H1 (cell line): ENCODE data around the gene NFE2L2. TPM values are rescaled to one million over a fixed set of nuclear protein-coding genes. Genes with fewer than 3 reads are reported as not detected.

Experiments
- CTCF ChIA-PET: fragments of 300-600 bp; sonication (Branson Sonifier 250); formaldehyde crosslinking; loops from one replicate; lab custom pipeline; 2021; ENCODE audit not compliant: partially characterized antibody; lab: Charles Lee
- POLR2A ChIA-PET: fragments of 300-600 bp; sonication (Branson Sonifier 250); formaldehyde crosslinking; loops from one replicate; lab custom pipeline; 2021; ENCODE audit warnings: inconsistent platforms; ENCODE audit not compliant: partially characterized antibody; lab: Charles Lee
- DNase-seq, 2 experiments: peaks; one replicate each; pipeline versions ENCODE4 v3.0.0 to v3.0.0-alpha.2; 2010 to 2022; ENCODE audit warnings: low spot score in 2 of 2, low read depth in 1 of 2, mixed read lengths in 1 of 2
- FAIRE-seq: peaks from 2 replicates; lab custom pipeline; 2011; peaks lifted over from hg19 to GRCh38; lab: Jason Lieb, UNC
- H2AFZ ChIP-seq: 2 replicates; pipeline ENCODE4 v1.8.1; 2012; ENCODE audit warnings: low read length, inconsistent platforms
- H2AK5ac ChIP-seq: 2 replicates; pipeline ENCODE4 v1.6.1; 2013; ENCODE audit warnings: low read depth, low read length
- H2BK120ac ChIP-seq: replicated peaks from 2 replicates; pipeline ENCODE3; 2013; ENCODE audit warnings: low read depth, low read length, inconsistent platforms
- H2BK12ac ChIP-seq: 2 replicates; pipeline ENCODE4 v1.6.1; 2013; ENCODE audit warnings: low read depth, low read length
- H2BK15ac ChIP-seq: 2 replicates; pipeline ENCODE4 v1.6.1; 2013; ENCODE audit warnings: low read length
- H2BK20ac ChIP-seq: 2 replicates; pipeline ENCODE4 v1.6.1; 2013; ENCODE audit warnings: low read length
- H2BK5ac ChIP-seq: 2 replicates; pipeline ENCODE4 v1.6.1; 2013; ENCODE audit warnings: low read depth, low read length
- H3K14ac ChIP-seq: 2 replicates; pipeline ENCODE4 v1.6.1; 2013; ENCODE audit warnings: inconsistent platforms; ENCODE audit not compliant: insufficient read length
- H3K18ac ChIP-seq: 2 replicates; pipeline ENCODE4 v1.6.1; 2013; ENCODE audit warnings: low read length; ENCODE audit errors: extremely low read depth
- H3K23ac ChIP-seq: 2 replicates; pipeline ENCODE4 v1.6.1; 2013; ENCODE audit warnings: inconsistent platforms; ENCODE audit not compliant: insufficient read length
- H3K23me2 ChIP-seq: 2 replicates; pipeline ENCODE4 v1.6.1; 2013; ENCODE audit warnings: low read depth, low read length
- H3K27ac ChIP-seq: 2 replicates; pipeline ENCODE4 v1.6.1; 2011; ENCODE audit warnings: low read depth, low read length, inconsistent platforms
- H3K27me3 ChIP-seq, 4 experiments: replicated peaks in 1 of 4; 1 replicate in 1 of 4; 2 replicates in 3 of 4; pipeline versions ENCODE4 v1.6.1 to v1.8.1; 2011 to 2013; ENCODE audit warnings: low read length in 3 of 4, mild to moderate bottlenecking in 3 of 4, inconsistent platforms in 2 of 4, mixed read lengths in 2 of 4, moderate library complexity in 1 of 4; ENCODE audit not compliant: control insufficient read depth in 3 of 4, insufficient read depth in 3 of 4; ENCODE audit errors: extremely low read depth in 1 of 4
- H3K36me3 ChIP-seq, 4 experiments: 2 replicates each; pipeline versions ENCODE4 v1.6.1 to v1.8.1; 2011 to 2013; ENCODE audit warnings: mild to moderate bottlenecking in 4 of 4, low read length in 3 of 4, moderate library complexity in 2 of 4, control low read depth in 1 of 4, inconsistent platforms in 1 of 4; ENCODE audit not compliant: insufficient read depth in 4 of 4, control insufficient read depth in 2 of 4
- H3K4ac ChIP-seq: replicated peaks from 2 replicates; pipeline ENCODE3; 2013; ENCODE audit warnings: low read length, low read depth, mixed read lengths, inconsistent platforms; ENCODE audit not compliant: insufficient read length
- H3K4me1 ChIP-seq, 4 experiments: replicated peaks in 1 of 4; 1 replicate in 1 of 4; 2 replicates in 3 of 4; pipeline versions ENCODE4 v1.6.1 to v1.8.1; 2011 to 2013; ENCODE audit warnings: low read length in 3 of 4, inconsistent platforms in 2 of 4, mixed read lengths in 1 of 4; ENCODE audit not compliant: insufficient read depth in 4 of 4, control insufficient read depth in 3 of 4
- H3K4me2 ChIP-seq, 2 experiments: 2 replicates each; pipeline versions ENCODE4 v1.6.1 to v1.8.1; 2011 to 2013; ENCODE audit warnings: low read depth in 2 of 2, low read length in 2 of 2, control low read depth in 1 of 2, inconsistent platforms in 1 of 2, mild to moderate bottlenecking in 1 of 2; ENCODE audit not compliant: insufficient read depth in 1 of 2
- H3K4me3 ChIP-seq, 4 experiments: fragments of 200-600, 300-600 bp in 1 of 4; sonication (generic), shearing (Covaris generic), sonication (Bioruptor Twin) in 1 of 4; 2 replicates each; pipeline versions ENCODE4 v1.5.1 to v1.8.1; 2011 to 2016; ENCODE audit warnings: low read length in 4 of 4, low read depth in 3 of 4, control low read depth in 2 of 4, inconsistent platforms in 2 of 4, mild to moderate bottlenecking in 2 of 4, mixed read lengths in 1 of 4, moderate library complexity in 1 of 4; ENCODE audit not compliant: insufficient read depth in 2 of 4; ENCODE audit errors: extremely low read depth in 1 of 4
- H3K56ac ChIP-seq: replicated peaks from 2 replicates; pipeline ENCODE3; 2013; ENCODE audit warnings: low read depth, mild to moderate bottlenecking, mixed read lengths, low read length, inconsistent platforms; ENCODE audit not compliant: insufficient read length
- H3K79me1 ChIP-seq: 2 replicates; pipeline ENCODE4 v1.6.1; 2013; ENCODE audit warnings: low read depth, low read length, control low read depth
- H3K79me2 ChIP-seq, 2 experiments: 2 replicates each; pipeline versions ENCODE4 v1.6.1 to v1.8.1; 2012 to 2013; ENCODE audit warnings: low read length in 2 of 2, mild to moderate bottlenecking in 2 of 2, inconsistent platforms in 1 of 2; ENCODE audit not compliant: insufficient read depth in 2 of 2, control insufficient read depth in 1 of 2
- H3K9ac ChIP-seq, 4 experiments: replicated peaks in 1 of 4; 1 replicate in 1 of 4; 2 replicates in 3 of 4; pipeline versions ENCODE4 v1.6.1 to v1.8.1; 2011 to 2013; ENCODE audit warnings: low read depth in 3 of 4, low read length in 3 of 4, control low read depth in 2 of 4, mild to moderate bottlenecking in 2 of 4, moderate library complexity in 2 of 4, inconsistent platforms in 1 of 4; ENCODE audit errors: extremely low read depth in 1 of 4
- H3K9me3 ChIP-seq, 2 experiments: 2 replicates each; pipeline versions ENCODE4 v1.6.1 to v1.8.1; 2012 to 2013; ENCODE audit warnings: mild to moderate bottlenecking in 2 of 2, moderate library complexity in 2 of 2, control low read depth in 1 of 2, inconsistent platforms in 1 of 2, low read depth in 1 of 2, low read length in 1 of 2, mixed read lengths in 1 of 2; ENCODE audit not compliant: insufficient read depth in 2 of 2
- H4K20me1 ChIP-seq, 2 experiments: replicated peaks in 1 of 2; 2 replicates each; pipeline versions ENCODE3 to v1.8.1; 2011 to 2013; ENCODE audit warnings: inconsistent platforms in 2 of 2, low read length in 2 of 2, mild to moderate bottlenecking in 1 of 2; ENCODE audit not compliant: insufficient read depth in 2 of 2, control insufficient read depth in 1 of 2
- H4K5ac ChIP-seq: 2 replicates; pipeline ENCODE4 v1.6.1; 2013; ENCODE audit warnings: low read length, low read depth, mixed read lengths, inconsistent platforms; ENCODE audit not compliant: insufficient read length
- H4K8ac ChIP-seq: 2 replicates; pipeline ENCODE4 v1.8.0; 2013; ENCODE audit warnings: mild to moderate bottlenecking, moderate library complexity, low read length, inconsistent platforms; ENCODE audit not compliant: insufficient read depth; ENCODE audit errors: extremely low read depth
- H4K91ac ChIP-seq: replicated peaks from 2 replicates; pipeline ENCODE3; 2013; ENCODE audit warnings: low read length, mixed read lengths, inconsistent platforms; ENCODE audit not compliant: insufficient read length
- ATF2 ChIP-seq: IDR thresholded peaks from 2 replicates; pipeline ENCODE4 v1.6.1; 2012; ENCODE audit warnings: low read length, inconsistent platforms
- ATF3 ChIP-seq: IDR thresholded peaks from 2 replicates; pipeline ENCODE4 v1.6.1; 2011; ENCODE audit warnings: low read depth, mild to moderate bottlenecking, low read length; ENCODE audit not compliant: insufficient read depth
- CBX8 ChIP-seq: fragments of 300-800, 300-1000 bp; sonication (generic); IDR thresholded peaks from 2 replicates; pipeline ENCODE4 v1.7.1; 2016; ENCODE audit warnings: low read depth, low read length, borderline replicate concordance
- CEBPB ChIP-seq: IDR thresholded peaks from 2 replicates; pipeline ENCODE4 v1.6.1; 2012; ENCODE audit warnings: low read depth, low read length
- CTCF ChIP-seq, 3 experiments: IDR thresholded peaks; 1 replicate in 2 of 3; 2 replicates in 1 of 3; pipeline versions ENCODE4 v1.5.1 to v1.6.1; 2011; ENCODE audit warnings: low read length in 3 of 3, mild to moderate bottlenecking in 3 of 3, inconsistent platforms in 2 of 3, low read depth in 1 of 3, moderate library complexity in 1 of 3; ENCODE audit not compliant: insufficient read depth in 1 of 3; ENCODE audit errors: control extremely low read depth in 1 of 3
- HDAC2 ChIP-seq, 2 experiments: fragments of 300-600 bp in 1 of 2; sonication (generic) in 1 of 2; IDR thresholded peaks; 2 replicates each; pipeline ENCODE4 v1.6.1; 2011 to 2012; ENCODE audit warnings: low read depth in 2 of 2, low read length in 2 of 2, mild to moderate bottlenecking in 2 of 2, moderate library complexity in 2 of 2, borderline replicate concordance in 1 of 2, inconsistent platforms in 1 of 2
- JUN ChIP-seq: IDR thresholded peaks from 2 replicates; pipeline ENCODE4 v1.6.1; 2011; ENCODE audit warnings: low read depth, mild to moderate bottlenecking, improper control_type of control experiment, low read length
- TAF7 ChIP-seq: optimal IDR thresholded peaks from 2 replicates; pipeline ENCODE3; 2011; ENCODE audit warnings: low read depth, mild to moderate bottlenecking, inconsistent platforms, low read length, moderate library complexity, borderline replicate concordance
- TEAD4 ChIP-seq: IDR thresholded peaks from 2 replicates; pipeline ENCODE4 v1.6.1; 2012; ENCODE audit warnings: low read depth, low read length, inconsistent platforms, mixed read lengths
- polyA plus RNA-seq, 7 experiments: library from polyadenylated mRNA; depleted of rRNA in 3 of 7; stranded (reverse) in 5 of 7; unstranded in 2 of 7; fragments of >200 nt in 5 of 7; fragments of 200-250 nt in 2 of 7; gene quantifications; 1 replicate in 5 of 7; 2 replicates in 1 of 7; 4 replicates in 1 of 7; pipeline versions ENCODE4 v1.2.1 to v1.2.3, GENCODE V29; 2011 to 2013; ENCODE audit warnings: missing spikeins in 2 of 7, mixed read lengths in 2 of 7
- total RNA-seq: library from RNA; stranded (reverse); fragmentation: NEBNext Ultra II Directional; extraction: Animal tissue kit (Norgen Biotek cat#: 25700); gene quantifications from 2 replicates; pipeline ENCODE4 v1.2.1, GENCODE V29; 2021

The NFE2L2 gene
- total and polyA plus RNA-seq, 2 of the 8 experiments (the other 6 are each of a cell fraction or from before 2014, with no cell fraction given), result 33.2 to 34.5 TPM

- no peak overlapping the region for H3K23ac ChIP-seq
- H2AFZ ChIP-seq, result no peak overlapping the region
- CTCF ChIA-PET, result interaction anchor here (1.0 to 1.5 kb wide), 4 partner anchors 11 to 173 kb away, joined by 3 to 9 read pairs (median 4); no protein-coding TSS in a partner anchor
- no peaks in the 10 kb centered on the region for H3K27me3 ChIP-seq
- peaks cover 14% of the 10 kb centered on the region for H3K79me1 ChIP-seq
- no peak overlapping the region for H2BK120ac ChIP-seq
- H3K27ac ChIP-seq, result no peak overlapping the region
- no peak overlapping the region for H4K8ac ChIP-seq
- no peak overlapping the region for H2BK12ac ChIP-seq
- H3K18ac ChIP-seq, result no peak overlapping the region
- H3K4me2 ChIP-seq, result no peak overlapping the region
- peaks cover 7 to 91% of the 10 kb centered on the region in 2 experiments for H3K79me2 ChIP-seq
- no peak overlapping the region for H3K56ac ChIP-seq
- 0 out of 2 replicates have a peak, but pooled peaks cover 1% of the 10 kb centered on the region for H3K23me2 ChIP-seq
- no peak overlapping the region for H3K4me3 ChIP-seq
- H4K91ac ChIP-seq, result no peak overlapping the region
- FAIRE-seq, result no peak
- DNase-seq, result no peak
- H3K9me3 ChIP-seq, result no peaks in the 10 kb centered on the region
- no peak overlapping the region for H3K9ac ChIP-seq
- H3K14ac ChIP-seq, result no peak overlapping the region
- H3K4me1 ChIP-seq, result peaks cover 2 to 9% (median 5%) of the 10 kb centered on the region in 4 experiments; a peak in 5 of 7 replicates
- no peak overlapping the region for H3K4ac ChIP-seq
- H4K20me1 ChIP-seq, result peaks cover 2 to 11% of the 10 kb centered on the region in 2 experiments
- H2BK15ac ChIP-seq, result no peak overlapping the region
- no peak overlapping the region for H4K5ac ChIP-seq
- POLR2A ChIA-PET, result interaction anchor here (0.8 to 1.7 kb wide), 2 partner anchors 11 to 22 kb away, joined by 4 read pairs; partner anchors contain the start of gene NFE2L2
- H2BK5ac ChIP-seq, result no peak overlapping the region
- H2BK20ac ChIP-seq, result no peak overlapping the region
- H3K36me3 ChIP-seq, result no peaks in the 10 kb centered on the region
- H2AK5ac ChIP-seq, result no peak overlapping the region
- TF ChIP-seq ATF2 (no peak), HDAC2 (IDR thresholded peaks at IDR 0.05; ENCODE audit: borderline replicate concordance in 1 of 2, low read depth in 2 of 2, low read length in 2 of 2) (no peak), CBX8 (no peak), TAF7 (no peak), CTCF (IDR thresholded peaks at IDR 0.05; ENCODE audit: control extremely low read depth in 1 of 3, insufficient read depth in 1 of 3, low read depth in 1 of 3, low read length in 3 of 3) (no peak), JUN (no peak), ATF3 (no peak), CEBPB (no peak), TEAD4 (no peak)
Measured at GRCh38 chr2:177243476-177243875, 21.1 kb downstream of the NFE2L2 start.
